NK-92 (cell line): ENCODE results near the gene IRF2BP2.
A peak's percentile ranks its signal among the peaks of the same experiment; 100 is the strongest.

Source experiments
- DNase-seq: peaks from one replicate; lab custom pipeline; 2025; ENCODE audit not compliant: unreplicated experiment; lab: John Stamatoyannopoulos, UW

IRF2BP2 gene

GRCh38 chr1:234614081-234614489 lies 4.1 kb upstream of the IRF2BP2 start:
- no peak for DNase-seq

DNA sequence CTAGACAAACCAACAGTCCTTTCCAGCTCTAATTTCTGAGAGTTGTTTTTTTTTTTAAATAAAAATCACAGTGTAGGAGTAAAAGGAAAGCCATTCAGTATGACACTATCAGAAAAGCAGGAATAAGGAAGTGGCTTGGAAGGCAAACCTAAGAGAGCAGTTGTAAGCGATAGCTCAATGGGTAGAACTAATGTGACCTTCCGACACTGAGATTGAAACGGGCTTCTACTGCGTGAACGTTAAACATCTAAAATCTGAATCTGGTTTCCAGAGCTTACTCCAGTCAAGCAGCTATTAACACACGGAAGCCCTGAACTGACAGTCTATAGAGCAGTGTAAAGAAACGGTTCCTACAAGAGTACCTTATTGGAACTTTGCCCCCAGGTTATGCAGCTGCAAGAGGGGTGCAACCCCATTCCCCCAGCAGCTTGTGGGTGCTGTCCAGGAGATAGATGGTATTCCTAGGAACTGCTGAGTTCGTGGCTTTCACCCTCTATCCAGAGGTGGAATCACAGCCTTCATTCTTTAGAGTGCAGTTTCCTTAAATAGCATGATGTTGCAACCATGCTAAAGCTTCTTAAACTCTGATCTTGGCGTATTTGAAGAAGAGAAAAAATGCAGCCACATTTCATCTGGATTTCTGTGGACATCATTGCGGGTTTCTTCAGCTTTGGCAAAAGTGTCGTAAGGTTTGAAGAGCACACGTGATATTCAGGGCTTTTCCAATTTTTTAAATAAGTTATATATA lies 3.3 kb upstream of the IRF2BP2 start:
- no peak for DNase-seq

- no peak for DNase-seq
Observed at GRCh38 chr1:234612352-234613127, 2.6 kb upstream of the IRF2BP2 start.

- DNase-seq, result no peak
Observed at GRCh38 chr1:234611847-234612351, 1.9 kb upstream of the IRF2BP2 start.

DNA sequence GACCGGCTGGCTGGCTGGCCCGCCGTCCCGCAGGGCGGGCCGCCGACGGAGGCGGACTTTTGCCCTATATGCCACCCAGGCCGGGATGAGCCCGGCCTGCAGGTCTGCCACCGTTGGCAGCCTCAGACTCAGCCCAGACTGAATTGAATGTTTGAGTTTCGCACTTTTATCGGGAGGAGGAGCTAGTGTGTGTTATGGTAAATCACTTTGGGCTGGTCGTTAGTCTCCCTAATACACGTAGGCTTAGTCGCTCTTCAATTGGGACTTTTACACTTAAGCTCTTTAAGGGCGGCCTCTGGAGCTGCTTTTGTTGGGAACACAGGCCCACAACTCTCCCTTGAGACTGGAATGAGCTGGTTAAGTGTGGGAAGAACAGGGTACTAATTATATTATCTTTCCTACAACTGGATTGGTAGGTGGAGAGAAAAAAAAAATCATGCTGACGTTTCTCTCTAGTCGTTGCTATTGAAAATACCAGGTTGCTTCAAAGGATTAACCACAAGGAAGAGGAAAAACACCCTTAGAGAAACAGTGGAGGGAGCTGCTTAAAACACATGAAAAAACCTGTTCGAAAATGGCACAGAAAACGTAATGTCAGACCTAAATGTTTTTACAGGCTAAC lies 1.4 kb upstream of the IRF2BP2 start:
- no peak for DNase-seq

DNA sequence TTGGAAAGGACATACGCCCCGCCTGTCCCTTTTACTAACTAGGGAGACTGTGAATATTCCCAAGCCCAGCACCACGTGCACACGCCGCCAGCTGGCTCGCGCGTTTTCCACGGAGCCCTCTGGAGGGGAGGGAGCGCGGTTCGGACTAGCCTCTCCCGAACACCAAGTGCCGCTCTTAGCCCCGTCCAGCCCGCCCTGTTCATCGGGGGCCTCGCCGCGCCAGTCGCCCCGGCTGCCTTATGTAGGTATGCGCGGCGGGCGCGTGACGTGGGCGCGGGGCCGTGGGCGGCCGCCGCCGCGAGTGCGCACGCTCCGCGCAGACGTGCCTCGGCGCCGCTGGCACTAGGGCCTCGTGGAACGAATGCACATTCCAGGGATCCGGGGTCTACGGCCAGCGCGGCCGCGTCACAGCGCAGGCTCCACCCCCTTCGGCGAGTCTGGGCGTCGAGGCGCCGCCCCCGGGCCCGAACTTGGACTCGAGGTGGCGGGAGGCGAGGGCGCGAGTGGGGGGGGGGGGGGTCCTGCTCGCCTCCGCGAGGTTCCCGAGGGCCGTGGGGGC lies 767 bp upstream of the IRF2BP2 start:
- peak; percentile 77 for DNase-seq

DNA sequence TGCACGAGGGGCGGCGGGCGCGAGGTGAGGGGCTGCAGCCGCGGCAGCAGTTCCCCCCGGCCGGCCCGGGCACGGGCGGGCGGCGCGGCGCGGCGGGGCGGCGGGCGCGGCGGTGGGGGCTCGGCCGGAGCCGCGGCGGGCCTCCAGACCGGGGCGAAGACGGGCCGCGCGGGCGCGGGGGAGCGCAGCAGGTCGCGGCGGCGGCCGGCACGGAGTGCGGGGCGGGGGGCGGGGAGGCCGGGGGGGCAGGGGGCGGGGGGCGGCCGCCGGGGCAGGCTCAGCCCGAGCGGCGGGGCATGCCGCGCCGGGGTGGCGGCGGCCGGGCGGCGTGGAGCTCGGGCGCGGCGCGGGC lies 311 bp downstream of the IRF2BP2 start:
- no peak for DNase-seq

- DNase-seq, result no peak
Observed at GRCh38 chr1:234608911-234609690, 877 bp downstream of the IRF2BP2 start.

- DNase-seq, result no peak
Observed at GRCh38 chr1:234608025-234608910, 1.7 kb downstream of the IRF2BP2 start.

- DNase-seq, result no peak
Observed at GRCh38 chr1:234607109-234608024, 2.6 kb downstream of the IRF2BP2 start.

- DNase-seq, result no peak
Observed at GRCh38 chr1:234606784-234607108, 3.2 kb downstream of the IRF2BP2 start.

- DNase-seq, result no peak
Observed at GRCh38 chr1:234605983-234606783, 3.8 kb downstream of the IRF2BP2 start.

GRCh38 chr1:234605399-234605982 lies 4.5 kb downstream of the IRF2BP2 start:
- no peak for DNase-seq

DNA sequence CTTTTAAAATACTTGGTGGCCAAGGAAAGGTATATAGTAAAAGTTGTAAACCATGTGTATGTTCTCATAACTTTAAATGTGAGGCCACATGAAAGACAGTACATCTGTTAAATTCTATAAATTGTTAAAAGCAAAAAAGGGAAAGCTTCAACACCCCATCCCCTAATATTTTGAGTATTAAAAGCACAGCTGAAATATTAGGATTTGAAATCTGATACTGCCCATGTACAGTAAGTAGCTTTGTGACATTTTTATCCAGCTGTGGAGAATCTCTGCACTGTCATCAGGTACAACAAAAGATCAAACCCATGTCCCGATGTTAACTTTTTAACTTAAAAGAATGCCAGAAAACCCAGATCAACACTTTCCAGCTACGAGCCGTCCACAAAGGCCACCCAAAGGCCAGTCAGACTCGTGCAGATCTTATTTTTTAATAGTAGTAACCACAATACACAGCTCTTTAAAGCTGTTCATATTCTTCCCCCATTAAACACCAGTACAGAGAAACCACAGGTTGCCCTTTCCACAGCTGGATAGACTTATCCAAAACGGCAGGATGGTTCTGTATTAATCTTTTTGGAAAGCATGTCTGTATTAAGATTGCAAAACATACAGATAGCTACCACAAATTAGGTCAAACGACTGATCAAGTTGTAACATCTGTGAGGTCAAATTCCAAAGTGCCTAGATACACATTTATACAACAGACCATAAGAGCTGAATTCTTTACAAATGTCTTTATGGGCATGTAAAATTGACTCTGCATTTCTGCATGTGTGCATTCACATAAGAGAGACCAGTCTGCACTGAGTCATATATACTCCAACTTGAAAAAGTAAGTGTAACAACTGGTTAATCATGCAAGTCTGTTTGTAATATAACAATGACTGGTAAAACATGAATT lies 5.2 kb downstream of the IRF2BP2 start:
- DNase-seq, result no peak

GRCh38 chr1:234603221-234604204 lies 6.5 kb downstream of the IRF2BP2 start:
- DNase-seq, result no peak
